Measurements from ENCODE around the gene DUS2.

GRCh38 chr16:68049449-68049848, 26.4 kb downstream of the DUS2 start:
- TF ChIP-seq CTCF (IDR thresholded peaks at IDR 0.05 in 4 of 5, conservative IDR thresholded peaks at IDR 0.05 in 1 of 5) (no peak), POLR2A (IDR thresholded peaks at IDR 0.05) (no peak)

Data from gastrocnemius medialis (tissue), 4 donors.